Parathyroid adenoma (tissue), 2 donors: Measurements from ENCODE around the gene ARAP2.

Experiments
- H2AFZ ChIP-seq: fragments of 300-600 bp; sonication (generic); one replicate; pipeline ENCODE4 v1.7.0; 2017; ENCODE audit warnings: antibody characterized with exemption, mild to moderate bottlenecking
- H3K27ac ChIP-seq: fragments of 300-600 bp; sonication (generic); one replicate; pipeline ENCODE4 v1.7.0; 2017
- H3K27me3 ChIP-seq: fragments of 300-600 bp; sonication (generic); one replicate; pipeline ENCODE4 v1.7.0; 2017; ENCODE audit warnings: low read length; ENCODE audit not compliant: control insufficient read depth, insufficient read depth
- H3K36me3 ChIP-seq: fragments of 300-600 bp; sonication (generic); one replicate; pipeline ENCODE4 v1.7.0; 2017; ENCODE audit warnings: low read length; ENCODE audit not compliant: control insufficient read depth, insufficient read depth
- H3K4me1 ChIP-seq: fragments of 300-600 bp; sonication (generic); one replicate; pipeline ENCODE4 v1.7.0; 2017; ENCODE audit warnings: control low read depth
- H3K4me2 ChIP-seq: fragments of 300-600 bp; sonication (generic); one replicate; pipeline ENCODE4 v1.7.0; 2017; ENCODE audit warnings: low read length
- H3K4me3 ChIP-seq: fragments of 300-600 bp; sonication (generic); one replicate; pipeline ENCODE4 v1.7.0; 2017; ENCODE audit warnings: low read depth, low read length
- H3K79me2 ChIP-seq: fragments of 300-600 bp; sonication (generic); one replicate; pipeline ENCODE4 v1.7.0; 2017; ENCODE audit warnings: control low read depth
- H3K9ac ChIP-seq: fragments of 300-600 bp; sonication (generic); one replicate; pipeline ENCODE4 v1.7.0; 2017; ENCODE audit warnings: mild to moderate bottlenecking
- H3K9me3 ChIP-seq: fragments of 300-600 bp; sonication (generic); one replicate; pipeline ENCODE4 v1.7.0; 2017; ENCODE audit warnings: low read length; ENCODE audit not compliant: control insufficient read depth
- TF ChIP-seq, protein P1 (sequence below): fragments of 300-600 bp; sonication (generic); IDR thresholded peaks from one replicate; pipeline ENCODE4 v1.7.0; 2017; ENCODE audit warnings: antibody characterized with exemption, mild to moderate bottlenecking
- donor health status: primary hyperparathyroidism.

ARAP2 gene

DNA sequence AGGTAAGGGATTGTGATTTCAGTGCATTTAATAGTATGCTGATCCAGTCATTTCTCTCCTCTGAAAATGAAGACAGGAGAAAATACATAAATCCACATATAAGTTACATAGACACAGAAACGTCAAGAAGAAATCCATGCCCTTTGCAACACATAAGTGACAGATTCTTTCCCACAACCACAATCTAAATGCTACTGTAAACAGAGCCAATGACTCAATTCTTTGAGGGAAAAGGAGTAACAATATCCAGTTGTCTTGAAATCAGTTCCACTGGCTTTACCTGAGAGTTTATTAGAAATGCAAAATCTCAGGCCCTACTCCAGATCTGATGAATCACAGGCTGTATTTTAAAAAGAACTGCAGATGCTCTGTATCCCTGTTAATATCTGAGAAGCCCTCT is 66.4 kb downstream of the ARAP2 start:
- Histone ChIP-seq H3K4me2 (no peak overlapping the region), H2AFZ (no peak overlapping the region), H3K4me3 (no peak overlapping the region), H3K27me3 (no peaks in the 10 kb centered on the region), H3K4me1 (no peaks in the 10 kb centered on the region), H3K9me3 (no peaks in the 10 kb centered on the region), H3K27ac (no peak overlapping the region), H3K36me3 (no peaks in the 10 kb centered on the region), H3K9ac (no peak overlapping the region), H3K79me2 (no peaks in the 10 kb centered on the region)
- TF ChIP-seq, protein P1, sequence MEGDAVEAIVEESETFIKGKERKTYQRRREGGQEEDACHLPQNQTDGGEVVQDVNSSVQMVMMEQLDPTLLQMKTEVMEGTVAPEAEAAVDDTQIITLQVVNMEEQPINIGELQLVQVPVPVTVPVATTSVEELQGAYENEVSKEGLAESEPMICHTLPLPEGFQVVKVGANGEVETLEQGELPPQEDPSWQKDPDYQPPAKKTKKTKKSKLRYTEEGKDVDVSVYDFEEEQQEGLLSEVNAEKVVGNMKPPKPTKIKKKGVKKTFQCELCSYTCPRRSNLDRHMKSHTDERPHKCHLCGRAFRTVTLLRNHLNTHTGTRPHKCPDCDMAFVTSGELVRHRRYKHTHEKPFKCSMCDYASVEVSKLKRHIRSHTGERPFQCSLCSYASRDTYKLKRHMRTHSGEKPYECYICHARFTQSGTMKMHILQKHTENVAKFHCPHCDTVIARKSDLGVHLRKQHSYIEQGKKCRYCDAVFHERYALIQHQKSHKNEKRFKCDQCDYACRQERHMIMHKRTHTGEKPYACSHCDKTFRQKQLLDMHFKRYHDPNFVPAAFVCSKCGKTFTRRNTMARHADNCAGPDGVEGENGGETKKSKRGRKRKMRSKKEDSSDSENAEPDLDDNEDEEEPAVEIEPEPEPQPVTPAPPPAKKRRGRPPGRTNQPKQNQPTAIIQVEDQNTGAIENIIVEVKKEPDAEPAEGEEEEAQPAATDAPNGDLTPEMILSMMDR = no peak

DNA sequence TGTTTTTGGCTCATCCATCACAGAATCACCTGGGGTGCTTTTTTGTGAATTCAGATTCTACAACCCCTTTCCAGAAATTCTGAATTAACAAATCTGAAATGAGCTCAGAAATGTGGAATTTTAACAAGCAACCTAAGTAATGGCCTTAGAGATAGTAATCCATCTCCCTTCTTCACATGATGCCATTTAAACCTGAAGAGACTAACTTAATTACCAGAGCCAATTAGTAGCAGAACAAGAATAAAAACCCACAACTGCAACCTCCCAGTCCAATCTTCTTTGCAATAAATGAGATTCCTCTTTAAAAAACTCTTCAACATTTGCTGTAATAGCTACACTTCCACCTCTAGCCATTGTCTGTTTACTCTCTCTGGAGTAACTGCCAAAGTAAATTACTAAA is 69.7 kb downstream of the ARAP2 start:
- H3K4me1 ChIP-seq = no peaks in the 10 kb centered on the region
- no peak overlapping the region for H2AFZ ChIP-seq
- no peak overlapping the region for H3K4me3 ChIP-seq
- no peak overlapping the region for H3K4me2 ChIP-seq
- H3K9me3 ChIP-seq = no peaks in the 10 kb centered on the region
- no peaks in the 10 kb centered on the region for H3K79me2 ChIP-seq
- no peaks in the 10 kb centered on the region for H3K27me3 ChIP-seq
- H3K9ac ChIP-seq = no peak overlapping the region
- no peak overlapping the region for H3K27ac ChIP-seq
- no peaks in the 10 kb centered on the region for H3K36me3 ChIP-seq
- TF ChIP-seq, protein P1 = no peak

- no peak overlapping the region for H2AFZ ChIP-seq
- no peaks in the 10 kb centered on the region for H3K27me3 ChIP-seq
- no peaks in the 10 kb centered on the region for H3K36me3 ChIP-seq
- TF ChIP-seq, protein P1 = no peak
- no peak overlapping the region for H3K9ac ChIP-seq
- H3K4me2 ChIP-seq = no peak overlapping the region
- H3K79me2 ChIP-seq = no peaks in the 10 kb centered on the region
- no peak overlapping the region for H3K4me3 ChIP-seq
- H3K4me1 ChIP-seq = no peaks in the 10 kb centered on the region
- H3K9me3 ChIP-seq = no peaks in the 10 kb centered on the region
- no peak overlapping the region for H3K27ac ChIP-seq
These were observed 70.4 kb downstream of the ARAP2 start for GRCh38 chr4:36173905-36174304.

DNA sequence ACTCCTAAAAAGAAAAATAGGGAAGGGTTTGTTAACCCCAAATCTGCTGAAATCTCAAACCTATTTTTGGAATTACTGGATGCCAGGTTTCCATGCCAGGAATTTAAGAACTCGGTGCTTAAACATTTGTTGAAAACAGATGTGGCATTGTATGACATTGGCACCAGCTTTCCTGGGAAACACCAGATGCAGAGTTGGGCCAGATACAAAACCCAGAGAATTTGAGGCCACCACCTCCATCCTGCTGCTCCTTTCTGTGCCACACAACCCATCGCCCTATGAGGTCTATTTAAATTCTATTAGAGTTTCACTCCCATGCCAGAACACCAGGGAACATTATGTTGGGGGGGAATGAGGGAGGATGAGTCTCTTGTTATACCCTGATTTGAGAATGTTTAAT is 71.7 kb downstream of the ARAP2 start:
- H2AFZ ChIP-seq = no peak overlapping the region
- H3K4me1 ChIP-seq = no peaks in the 10 kb centered on the region
- H3K79me2 ChIP-seq = no peaks in the 10 kb centered on the region
- no peak overlapping the region for H3K27ac ChIP-seq
- H3K4me3 ChIP-seq = no peak overlapping the region
- no peaks in the 10 kb centered on the region for H3K27me3 ChIP-seq
- H3K4me2 ChIP-seq = no peak overlapping the region
- TF ChIP-seq, protein P1 = no peak
- H3K9ac ChIP-seq = no peak overlapping the region
- H3K36me3 ChIP-seq = no peaks in the 10 kb centered on the region
- no peaks in the 10 kb centered on the region for H3K9me3 ChIP-seq

DNA sequence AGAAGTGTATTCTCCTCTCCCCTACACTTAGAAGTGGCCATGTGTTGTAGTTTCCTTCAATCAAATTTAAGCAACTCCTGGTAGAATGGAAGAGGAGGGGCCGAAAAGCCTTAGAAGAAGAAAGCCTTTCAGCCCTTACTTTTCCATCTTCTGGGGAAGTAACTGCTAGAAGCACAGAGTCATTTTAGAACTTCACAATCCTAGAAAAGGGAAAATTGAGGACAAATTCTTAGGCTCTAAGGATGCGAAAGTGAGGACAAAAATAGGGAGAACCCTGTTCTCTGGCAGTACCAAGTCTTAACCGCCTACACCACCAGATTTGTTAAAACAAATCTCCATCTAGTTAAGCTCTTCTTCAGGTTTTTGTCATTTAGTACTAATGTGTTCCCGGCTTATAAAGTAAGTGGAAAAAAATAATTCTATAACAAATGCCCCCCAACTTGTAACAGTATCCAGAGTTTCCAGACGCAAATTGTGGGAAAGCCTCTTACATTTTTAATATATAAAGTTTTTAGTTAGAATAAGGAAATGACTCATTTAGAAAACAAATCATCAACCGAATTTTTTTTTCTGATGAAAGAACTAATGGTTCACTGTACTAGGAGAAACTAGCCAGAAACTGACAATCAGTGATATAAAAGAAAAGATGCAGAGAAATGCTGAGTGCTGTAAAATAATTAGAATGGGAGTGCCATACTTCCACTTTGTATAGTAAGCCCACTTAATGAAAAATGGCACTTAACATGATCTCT is 76.0 kb downstream of the ARAP2 start:
- TF ChIP-seq, protein P1 = no peak

More for the DNA sequence above, 76.0 kb downstream of the ARAP2 start:
- Histone ChIP-seq H3K27ac (no peak overlapping the region), H3K36me3 (no peaks in the 10 kb centered on the region), H3K4me2 (no peak overlapping the region), H3K79me2 (no peaks in the 10 kb centered on the region), H3K9ac (no peak overlapping the region), H3K27me3 (no peaks in the 10 kb centered on the region), H3K9me3 (no peaks in the 10 kb centered on the region), H3K4me3 (no peak overlapping the region), H2AFZ (no peak overlapping the region), H3K4me1 (no peaks in the 10 kb centered on the region)
